Osteoblast (primary cell): ENCODE results near the gene SESTD1. TPM values are rescaled to one million over a fixed set of nuclear protein-coding genes. Genes with fewer than 3 reads are reported as not detected.
"Not testable (repeated sequence)": the region's sequence is repeated elsewhere in the genome, so short reads cannot be mapped to it uniquely, and the experiment has no call there.

ENCODE experiments used
- DNase-seq: peaks from one replicate; pipeline ENCODE4 v3.0.0; 2011; ENCODE audit warnings: low spot score, mixed read lengths; ENCODE audit not compliant: insufficient read length; ENCODE audit errors: missing footprints
- H2AFZ ChIP-seq: 2 replicates; pipeline ENCODE4 v1.6.0; 2011; ENCODE audit warnings: mild to moderate bottlenecking, low read length
- H3K27ac ChIP-seq: 2 replicates; pipeline ENCODE4 v1.5.1; 2011; ENCODE audit warnings: mild to moderate bottlenecking, low read depth, low read length, moderate library complexity
- H3K27me3 ChIP-seq: 2 replicates; pipeline ENCODE4 v1.6.0; 2012; ENCODE audit warnings: mild to moderate bottlenecking, control low read depth, inconsistent platforms, low read length, moderate library complexity; ENCODE audit not compliant: insufficient read depth
- H3K36me3 ChIP-seq: 2 replicates; pipeline ENCODE4 v1.5.1; 2011; ENCODE audit warnings: mild to moderate bottlenecking, low read length, control low read depth, moderate library complexity; ENCODE audit not compliant: insufficient read depth
- H3K4me1 ChIP-seq: 2 replicates; pipeline ENCODE4 v1.5.1; 2011; ENCODE audit warnings: mild to moderate bottlenecking, low read length, control low read depth, moderate library complexity; ENCODE audit not compliant: insufficient read depth
- H3K4me2 ChIP-seq: 2 replicates; pipeline ENCODE4 v1.6.0; 2011; ENCODE audit warnings: mild to moderate bottlenecking, low read length; ENCODE audit not compliant: insufficient read depth
- H3K4me3 ChIP-seq: fragments of 200-600 bp; sonication (generic); 3 replicates; pipeline ENCODE4 v1.5.1; 2012; ENCODE audit warnings: mild to moderate bottlenecking, low read length, inconsistent platforms; ENCODE audit not compliant: insufficient read depth
- H3K79me2 ChIP-seq: 2 replicates; pipeline ENCODE4 v1.6.0; 2012; ENCODE audit warnings: mild to moderate bottlenecking, low read length, control low read depth, inconsistent platforms; ENCODE audit not compliant: insufficient read depth
- H3K9me3 ChIP-seq: 2 replicates; pipeline ENCODE4 v1.5.1; 2011; ENCODE audit warnings: low read depth, low read length, control low read depth
- H4K20me1 ChIP-seq: 2 replicates; pipeline ENCODE4 v1.6.0; 2012; ENCODE audit warnings: mild to moderate bottlenecking, low read length, control low read depth; ENCODE audit not compliant: insufficient read depth
- total RNA-seq: library from RNA; depleted of rRNA; stranded (reverse); fragments of >200 nt; gene quantifications from 2 replicates; pipeline ENCODE4 v1.2.3, GENCODE V29; 2012
- TF ChIP-seq, protein P1 (sequence below): IDR thresholded peaks from 2 replicates; pipeline ENCODE4 v1.5.1; 2011; ENCODE audit warnings: mild to moderate bottlenecking, low read depth, low read length, moderate library complexity; ENCODE audit errors: extremely low read depth

SESTD1 gene
- total RNA-seq, 1 donor, result 51.0 TPM

DNA sequence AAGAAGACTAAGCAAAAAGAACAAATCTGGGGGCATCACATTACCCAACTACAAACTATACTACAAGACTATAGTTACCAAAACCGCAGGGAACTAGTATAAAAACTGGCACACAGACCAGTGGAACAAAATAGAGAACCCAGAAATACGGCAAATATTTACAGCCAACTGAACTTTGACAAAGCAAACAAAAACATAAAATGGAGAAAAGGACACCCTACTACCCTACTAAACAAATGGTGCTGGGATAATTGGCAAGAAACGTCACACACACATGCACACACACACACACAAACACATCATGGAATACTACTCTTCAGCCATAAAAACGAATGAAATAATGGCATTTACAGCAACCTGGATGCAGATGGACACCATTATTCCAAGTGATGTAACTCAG is 53.3 kb downstream of the SESTD1 start:
- Histone ChIP-seq H3K79me2 (peaks cover 98% of the 10 kb centered on the region), H3K4me1 (no peaks in the 10 kb centered on the region)
- no peak for DNase-seq

DNA sequence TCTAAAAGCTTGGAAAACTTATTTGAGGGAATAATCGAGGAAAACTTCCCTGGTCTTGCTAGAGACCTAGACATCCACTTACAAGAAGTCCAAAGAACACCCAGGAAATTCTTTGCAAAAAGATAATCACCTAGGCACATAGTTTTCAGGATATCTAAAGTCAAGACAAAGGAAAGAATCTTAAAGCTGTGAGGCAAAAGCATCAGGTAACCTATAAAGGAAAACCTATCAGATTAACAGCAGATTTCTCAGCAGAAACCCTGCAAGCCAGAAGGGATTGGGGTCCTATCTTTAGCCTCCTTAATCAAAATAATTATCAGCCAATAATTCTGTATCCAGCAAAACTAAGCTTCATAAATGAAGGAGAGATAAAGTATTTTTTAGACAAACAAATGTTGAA is 56.4 kb downstream of the SESTD1 start:
- peaks cover 99% of the 10 kb centered on the region for H3K79me2 ChIP-seq
- H3K36me3 ChIP-seq, H2AFZ ChIP-seq, H3K4me3 ChIP-seq, H3K4me2 ChIP-seq, H3K9me3 ChIP-seq, H3K27ac ChIP-seq, H3K4me1 ChIP-seq, DNase-seq, H3K27me3 ChIP-seq: not testable (repeated sequence)
- peaks cover 29% of the 10 kb centered on the region for H4K20me1 ChIP-seq

More for the DNA sequence above, 53.3 kb downstream of the SESTD1 start:
- peaks cover 23% of the 10 kb centered on the region for H4K20me1 ChIP-seq
- H3K36me3 ChIP-seq, result no peaks in the 10 kb centered on the region
- H3K27me3 ChIP-seq, result no peaks in the 10 kb centered on the region
- no peaks in the 10 kb centered on the region for H3K9me3 ChIP-seq
- no peak overlapping the region for H2AFZ ChIP-seq
- no peak overlapping the region for H3K27ac ChIP-seq
- TF ChIP-seq, protein P1, sequence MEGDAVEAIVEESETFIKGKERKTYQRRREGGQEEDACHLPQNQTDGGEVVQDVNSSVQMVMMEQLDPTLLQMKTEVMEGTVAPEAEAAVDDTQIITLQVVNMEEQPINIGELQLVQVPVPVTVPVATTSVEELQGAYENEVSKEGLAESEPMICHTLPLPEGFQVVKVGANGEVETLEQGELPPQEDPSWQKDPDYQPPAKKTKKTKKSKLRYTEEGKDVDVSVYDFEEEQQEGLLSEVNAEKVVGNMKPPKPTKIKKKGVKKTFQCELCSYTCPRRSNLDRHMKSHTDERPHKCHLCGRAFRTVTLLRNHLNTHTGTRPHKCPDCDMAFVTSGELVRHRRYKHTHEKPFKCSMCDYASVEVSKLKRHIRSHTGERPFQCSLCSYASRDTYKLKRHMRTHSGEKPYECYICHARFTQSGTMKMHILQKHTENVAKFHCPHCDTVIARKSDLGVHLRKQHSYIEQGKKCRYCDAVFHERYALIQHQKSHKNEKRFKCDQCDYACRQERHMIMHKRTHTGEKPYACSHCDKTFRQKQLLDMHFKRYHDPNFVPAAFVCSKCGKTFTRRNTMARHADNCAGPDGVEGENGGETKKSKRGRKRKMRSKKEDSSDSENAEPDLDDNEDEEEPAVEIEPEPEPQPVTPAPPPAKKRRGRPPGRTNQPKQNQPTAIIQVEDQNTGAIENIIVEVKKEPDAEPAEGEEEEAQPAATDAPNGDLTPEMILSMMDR, result no peak
- H3K4me3 ChIP-seq, result no peak overlapping the region
- no peak overlapping the region for H3K4me2 ChIP-seq

DNA sequence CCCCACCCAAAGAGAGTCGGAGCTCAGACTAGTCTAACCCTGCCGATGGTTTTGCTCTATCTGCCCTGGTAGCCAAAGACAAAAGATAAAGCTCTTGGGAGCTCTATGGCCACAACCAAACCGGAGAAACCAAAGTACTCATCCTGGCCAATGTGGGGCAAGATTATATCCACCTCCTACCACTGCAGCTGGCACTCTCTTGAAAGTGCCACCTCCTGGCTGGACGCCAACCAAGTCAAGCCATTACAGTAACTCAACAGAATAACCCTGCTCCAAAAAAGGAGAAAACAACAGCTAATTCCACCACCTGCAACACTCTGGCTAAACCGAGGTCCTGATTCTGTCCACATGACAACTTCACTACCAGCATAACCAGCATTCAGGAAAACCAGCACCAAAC is 57.6 kb downstream of the SESTD1 start:
- Histone ChIP-seq H3K9me3 (no peaks in the 10 kb centered on the region), H2AFZ (no peak overlapping the region), H3K27me3 (no peaks in the 10 kb centered on the region), H3K4me2 (no peak overlapping the region), H3K4me1 (no peaks in the 10 kb centered on the region), H3K27ac (no peak overlapping the region), H3K4me3 (no peak overlapping the region), H4K20me1 (peaks cover 28% of the 10 kb centered on the region), H3K79me2 (peaks cover 100% of the 10 kb centered on the region), H3K36me3 (no peaks in the 10 kb centered on the region)
- DNase-seq, result no peak
- TF ChIP-seq, protein P1, result no peak

DNA sequence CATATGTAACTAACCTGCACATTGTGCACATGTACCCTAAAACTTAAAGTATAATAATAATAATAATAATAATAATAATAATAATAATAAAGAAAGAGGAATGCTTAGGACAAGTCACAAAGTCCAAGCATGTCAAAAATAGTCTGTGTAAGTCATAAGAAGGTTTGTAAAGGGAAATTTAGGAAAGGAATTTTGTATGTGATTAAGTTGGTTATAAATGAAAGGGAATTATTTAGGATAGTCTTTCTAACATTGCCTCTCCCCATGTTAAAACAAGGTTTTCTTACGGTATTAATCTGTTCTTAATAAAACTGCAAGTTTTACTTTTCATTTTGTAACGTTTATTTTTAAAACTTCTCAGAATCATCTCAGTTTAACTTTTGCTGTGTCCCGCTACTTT is 62.8 kb downstream of the SESTD1 start:
- TF ChIP-seq, protein P1, result no peak
- no peaks in the 10 kb centered on the region for H3K9me3 ChIP-seq
- no peak for DNase-seq

DNA sequence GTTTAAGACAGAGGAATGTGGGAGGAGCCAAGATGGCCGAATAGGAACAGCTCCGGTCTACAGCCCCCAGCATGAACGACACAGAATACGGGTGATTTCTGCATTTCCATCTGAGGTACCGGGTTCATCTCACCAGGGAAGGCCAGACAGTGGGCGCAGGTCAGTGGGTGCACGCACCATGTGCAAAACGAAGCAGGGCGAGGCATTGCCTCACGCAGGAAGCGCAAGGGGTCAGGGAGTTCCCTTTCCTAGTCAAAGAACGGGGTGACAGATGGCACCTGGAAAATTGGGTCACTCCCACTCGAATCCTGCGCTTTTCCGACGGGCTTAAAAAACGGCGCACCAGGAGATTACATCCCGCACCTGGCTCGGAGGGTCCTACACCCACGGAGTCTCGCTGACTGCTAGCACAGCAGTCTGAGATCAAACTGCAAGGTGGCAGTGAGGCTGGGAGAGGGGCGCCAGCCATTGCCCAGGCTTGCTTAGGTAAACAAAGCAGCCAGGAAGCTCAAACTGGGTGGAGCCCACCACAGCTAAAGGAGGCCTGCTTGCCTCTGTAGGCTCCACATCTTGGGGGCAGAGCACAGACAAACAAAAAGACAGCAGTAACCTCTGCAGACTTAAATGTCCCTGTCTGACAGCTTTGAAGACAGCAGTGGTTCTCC is 68.6 kb downstream of the SESTD1 start:
- peaks cover 63% of the 10 kb centered on the region for H3K79me2 ChIP-seq
- H3K27me3 ChIP-seq, H3K4me2 ChIP-seq, H3K27ac ChIP-seq, H3K9me3 ChIP-seq, H3K4me3 ChIP-seq, H3K4me1 ChIP-seq, H2AFZ ChIP-seq, H3K36me3 ChIP-seq, DNase-seq: not testable (repeated sequence)
- H4K20me1 ChIP-seq, result peaks cover 24% of the 10 kb centered on the region

More for the DNA sequence above, 62.8 kb downstream of the SESTD1 start:
- H3K4me3 ChIP-seq, result no peak overlapping the region
- no peak overlapping the region for H3K27ac ChIP-seq
- peaks cover 59% of the 10 kb centered on the region for H3K79me2 ChIP-seq
- H3K4me1 ChIP-seq, result no peaks in the 10 kb centered on the region
- H4K20me1 ChIP-seq, result peaks cover 13% of the 10 kb centered on the region
- H3K36me3 ChIP-seq, result no peaks in the 10 kb centered on the region
- H2AFZ ChIP-seq, result no peak overlapping the region
- H3K4me2 ChIP-seq, result no peak overlapping the region
- H3K27me3 ChIP-seq, result no peaks in the 10 kb centered on the region
